Ovary (tissue), 3 donors: ENCODE measurements around the gene ALOX5.
"Not testable (repeated sequence)": the region's sequence is repeated elsewhere in the genome, so short reads cannot be mapped to it uniquely, and the experiment has no call there.

Experiments used
- CTCF ChIP-seq, 3 donors: fragments of 450-650 bp in 2 of 3; fragments of 200-600 bp in 1 of 3; IDR thresholded peaks; one replicate each; pipeline versions ENCODE4 v1.5.1 to v1.8.0; 2016 to 2022; ENCODE audit warnings: antibody characterized with exemption in 3 of 3, mild to moderate bottlenecking in 1 of 3
- EP300 ChIP-seq: sonication (generic); formaldehyde crosslinking; IDR thresholded peaks from one replicate; pipeline ENCODE4 v1.6.1; 2017; ENCODE audit warnings: antibody characterized with exemption
- POLR2A ChIP-seq: fragments of 450-650 bp; IDR thresholded peaks from one replicate; pipeline ENCODE4 v1.6.1; 2017; ENCODE audit warnings: antibody characterized with exemption, mild to moderate bottlenecking, moderate library complexity
- donor health status: DM: no; HTN: no; CAD: no.

- TF ChIP-seq CTCF (IDR thresholded peaks at IDR 0.05); POLR2A; EP300: not testable (repeated sequence)
Measured at GRCh38 chr10:45331824-45332223, 42.2 kb upstream of the ALOX5 start.
